HG02571 (cell line): ENCODE results near the gene TMEM238L.

Experiments used
- ATAC-seq: cut with Tn5 transposase; IDR thresholded peaks from one replicate; pipeline ENCODE4 v1.9.1; 2021; ENCODE audit warnings: mild to moderate bottlenecking, moderate library complexity; ENCODE audit not compliant: unreplicated experiment

TMEM238L gene

DNA sequence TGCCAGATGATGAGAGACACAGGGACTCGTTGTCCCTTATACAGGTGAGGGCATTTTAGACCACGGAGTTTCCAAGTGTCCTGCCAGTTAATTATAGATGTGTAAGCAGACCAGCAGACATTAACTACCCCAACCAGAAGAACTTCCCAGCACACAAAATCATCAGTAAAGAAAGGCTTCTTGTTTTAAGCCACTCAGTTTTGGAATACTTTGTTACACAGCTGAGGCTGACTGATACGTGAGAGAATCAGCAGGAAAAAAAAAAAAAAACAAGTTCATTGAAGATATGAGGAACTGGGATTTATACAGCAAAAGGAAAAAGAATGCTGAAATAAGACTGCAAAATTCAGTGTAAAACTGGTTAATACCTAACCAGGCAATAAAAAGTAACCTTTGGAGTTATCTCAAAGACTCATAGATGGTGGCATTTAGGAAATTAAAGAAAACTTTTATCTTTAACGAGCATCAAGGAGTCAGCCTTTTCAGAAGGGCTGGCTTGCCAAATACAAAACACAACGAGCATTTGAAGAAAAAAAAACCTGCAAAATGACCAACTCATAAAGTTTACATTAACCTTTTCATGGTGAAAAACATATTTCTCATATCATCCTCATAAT lies 28.1 kb downstream of the TMEM238L start:
- ATAC-seq = no peak

DNA sequence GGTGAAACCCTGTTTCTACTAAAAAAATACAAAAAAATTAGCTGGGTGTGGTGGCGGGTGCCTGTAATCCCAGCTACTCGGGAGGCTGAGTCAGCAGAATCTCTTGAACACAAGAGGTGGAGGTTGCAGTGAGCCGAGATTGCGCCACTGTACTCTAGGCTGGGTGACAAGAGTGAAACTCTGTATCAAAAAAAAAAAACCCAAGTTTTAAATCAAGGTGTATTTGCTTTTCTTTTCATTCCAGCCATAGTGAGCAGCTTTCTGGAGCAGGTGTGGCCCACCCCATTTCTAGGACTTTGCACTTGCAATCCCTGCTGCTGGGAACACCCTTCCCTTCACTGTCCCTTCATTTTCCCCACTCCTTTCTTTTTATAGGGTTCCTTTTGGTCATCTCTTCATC lies 28.8 kb downstream of the TMEM238L start:
- ATAC-seq = no peak

DNA sequence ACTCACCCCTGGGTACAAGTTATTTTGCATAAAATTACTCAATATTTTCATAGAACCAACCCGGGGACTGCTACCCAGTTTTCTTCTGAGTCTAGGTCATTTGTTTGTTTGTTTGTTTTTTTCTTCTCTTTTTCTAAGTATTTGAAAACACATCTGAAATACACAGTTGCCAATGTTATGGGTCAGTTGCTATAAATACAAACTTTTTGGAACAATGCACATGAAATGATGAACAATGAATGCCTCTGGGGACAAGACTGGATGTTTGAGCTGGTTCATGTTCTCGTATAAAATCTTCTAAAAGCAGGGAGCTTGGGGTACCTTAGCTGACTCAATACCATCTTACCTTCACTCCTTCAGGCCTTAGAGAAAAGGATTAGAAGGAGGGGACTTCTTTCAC lies 30.5 kb downstream of the TMEM238L start:
- ATAC-seq = no peak

DNA sequence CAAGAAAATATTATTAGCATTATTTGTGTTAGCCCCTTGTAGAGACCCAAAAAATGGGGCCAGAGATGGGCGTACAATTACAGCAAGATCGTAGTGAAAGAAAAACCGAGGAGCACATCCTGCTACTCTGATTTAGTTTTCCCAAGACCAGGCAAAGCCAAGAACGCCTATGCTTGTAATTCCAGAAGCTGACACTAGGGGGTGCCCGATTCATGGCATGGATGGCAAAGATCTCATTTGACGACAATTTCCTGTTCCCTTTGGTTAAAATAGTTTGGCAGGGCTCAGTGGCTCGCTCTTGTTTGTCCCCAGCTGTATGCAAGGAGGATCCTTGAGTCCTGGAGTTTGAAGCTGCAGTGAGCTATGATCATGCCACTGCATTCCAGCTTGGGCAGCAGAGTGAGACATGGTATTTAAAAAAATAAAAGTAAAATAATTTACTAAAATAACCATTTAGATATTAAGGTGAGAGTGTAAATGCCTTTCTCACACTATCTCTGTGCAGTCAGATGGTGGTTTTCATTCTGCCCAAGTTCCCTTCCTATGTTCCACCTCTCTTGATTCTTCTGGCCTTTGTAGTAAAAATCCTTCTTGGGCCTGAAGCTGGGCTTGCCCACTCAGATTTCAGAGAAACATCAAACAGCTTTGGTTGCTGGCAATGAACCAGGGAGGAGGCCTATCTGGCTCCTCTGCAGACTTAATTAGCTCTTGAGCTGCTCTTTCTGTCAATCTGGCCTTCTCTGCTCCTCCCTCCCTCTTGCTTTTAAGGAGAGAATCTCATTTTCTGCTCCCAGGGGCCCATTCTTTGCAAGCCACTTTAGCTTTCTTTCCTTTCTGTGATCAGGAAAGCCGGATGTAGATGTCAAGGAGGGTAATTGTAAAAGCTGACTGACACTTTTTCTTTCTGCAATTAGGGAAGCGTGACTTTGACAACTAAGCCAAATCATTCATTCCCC lies 31.2 kb downstream of the TMEM238L start:
- no peak for ATAC-seq

DNA sequence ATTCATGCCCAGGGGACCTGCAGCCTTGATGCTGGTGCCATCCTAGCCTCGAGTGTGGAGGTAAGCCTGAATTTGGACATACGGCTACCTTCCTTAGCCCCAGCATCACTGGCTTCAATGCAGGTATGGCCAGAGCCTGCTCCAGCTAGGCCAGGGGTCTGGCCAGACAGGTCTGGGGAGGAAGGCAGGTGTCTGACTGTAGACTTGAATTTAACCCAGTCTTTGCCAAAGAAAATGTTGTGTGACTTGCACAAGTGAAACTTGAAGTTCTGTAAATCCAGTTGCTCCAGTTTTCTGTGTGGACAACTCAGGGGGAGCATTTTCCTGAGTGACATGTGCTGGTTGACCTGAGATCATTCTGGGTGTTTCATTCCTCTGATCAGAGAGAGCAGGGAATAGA lies 32.8 kb downstream of the TMEM238L start:
- no peak for ATAC-seq

DNA sequence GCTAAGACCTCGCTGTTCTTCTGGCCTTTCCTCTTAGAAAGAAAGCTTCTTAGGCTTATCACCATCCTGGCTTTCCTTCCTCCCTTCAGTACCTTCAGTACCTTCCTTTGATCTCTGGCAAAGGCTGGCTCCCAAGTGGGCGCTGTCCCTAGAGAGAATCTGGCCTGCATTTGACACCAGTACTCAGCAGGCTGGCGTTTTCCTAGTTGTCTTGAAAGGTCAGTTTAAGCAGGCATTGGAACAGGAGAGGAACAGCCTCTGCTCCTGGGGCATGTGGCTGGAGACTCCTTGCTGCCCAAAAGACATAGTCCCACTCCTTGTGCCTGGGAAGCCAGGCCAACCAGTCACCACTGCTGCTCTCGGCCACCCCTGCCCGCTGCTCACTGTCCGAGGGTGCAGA lies 34.1 kb downstream of the TMEM238L start:
- ATAC-seq = no peak

DNA sequence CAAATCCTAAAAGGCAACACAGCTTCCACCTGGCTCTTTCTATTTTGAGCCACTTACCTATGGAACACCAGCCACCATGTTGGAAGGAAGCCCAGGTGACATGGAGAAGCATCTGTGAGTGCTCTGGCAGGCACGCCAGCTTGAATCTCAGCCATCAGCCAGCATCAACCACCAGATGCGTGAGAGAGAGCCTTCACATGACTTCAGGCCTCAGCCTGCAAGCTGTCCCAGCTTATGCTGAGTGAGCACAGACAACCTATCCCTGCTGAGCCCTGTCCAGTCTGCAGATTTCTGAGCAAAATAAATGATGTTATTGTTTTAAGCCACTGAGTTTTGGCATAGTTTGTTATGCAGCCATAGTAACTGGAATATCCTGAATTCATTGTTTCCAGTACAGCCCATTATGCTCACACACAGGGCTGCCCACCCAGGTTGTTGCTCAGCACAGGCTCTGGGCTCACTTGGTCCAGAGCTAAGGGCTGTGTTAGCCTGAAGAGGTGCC lies 35.1 kb downstream of the TMEM238L start:
- ATAC-seq = no peak

DNA sequence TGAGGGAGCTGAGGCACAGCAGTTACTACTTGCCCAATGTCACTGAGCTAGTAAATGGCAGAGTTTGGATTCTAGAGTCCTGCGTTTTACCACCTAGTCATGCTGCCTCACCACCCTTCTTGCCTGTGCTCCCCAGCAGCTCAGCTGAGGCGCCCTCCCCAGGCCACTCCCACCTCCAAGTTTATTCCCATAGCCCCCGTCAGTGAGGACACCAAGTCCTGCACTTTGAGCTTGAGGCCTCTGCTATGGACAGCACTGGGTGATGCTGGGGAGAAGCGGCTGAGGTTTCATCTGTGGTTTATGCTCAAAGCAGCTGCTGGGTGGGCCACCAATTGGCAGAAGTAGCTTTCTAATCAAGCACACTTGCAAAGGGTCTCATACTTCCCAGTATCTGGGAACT lies 36.7 kb downstream of the TMEM238L start:
- ATAC-seq = no peak

DNA sequence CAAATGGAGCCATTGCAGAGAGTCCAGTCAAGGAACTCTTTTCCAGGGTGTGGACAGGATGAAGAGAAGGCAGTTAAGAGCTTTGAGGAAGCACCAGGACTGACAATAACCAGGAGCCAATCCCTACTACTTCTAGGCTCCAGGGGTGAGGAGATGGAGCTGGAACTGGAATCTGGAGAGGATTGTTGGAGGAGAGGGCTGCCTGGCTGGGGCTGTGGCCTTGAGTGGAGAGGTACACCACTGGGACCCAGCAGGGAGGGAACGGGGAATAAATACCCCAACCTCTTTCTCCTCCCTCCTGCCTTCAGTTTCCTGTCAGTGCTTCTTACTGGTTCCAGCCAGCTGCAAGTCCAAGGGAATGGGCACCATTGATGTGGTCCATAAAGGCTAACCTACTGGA lies 41.9 kb downstream of the TMEM238L start:
- no peak for ATAC-seq

DNA sequence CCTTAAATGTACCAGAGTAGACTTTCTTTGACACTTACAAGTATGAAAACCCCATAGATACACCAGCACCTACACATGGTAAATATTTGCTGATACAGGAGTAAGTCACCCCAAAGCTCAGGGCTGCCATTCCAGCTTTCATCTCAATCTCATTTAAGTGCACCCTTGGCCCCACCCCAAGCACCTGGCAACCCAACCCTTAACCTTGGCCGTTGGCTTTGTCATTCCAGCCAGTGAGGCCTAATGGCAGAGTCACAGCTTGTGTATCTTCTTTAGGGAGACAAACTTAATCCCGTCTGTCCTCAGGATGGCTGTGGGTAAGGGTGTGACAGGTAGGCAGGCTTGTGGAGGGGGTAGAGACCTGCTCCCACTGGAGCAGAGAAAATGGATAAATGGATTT lies 42.6 kb downstream of the TMEM238L start:
- no peak for ATAC-seq

DNA sequence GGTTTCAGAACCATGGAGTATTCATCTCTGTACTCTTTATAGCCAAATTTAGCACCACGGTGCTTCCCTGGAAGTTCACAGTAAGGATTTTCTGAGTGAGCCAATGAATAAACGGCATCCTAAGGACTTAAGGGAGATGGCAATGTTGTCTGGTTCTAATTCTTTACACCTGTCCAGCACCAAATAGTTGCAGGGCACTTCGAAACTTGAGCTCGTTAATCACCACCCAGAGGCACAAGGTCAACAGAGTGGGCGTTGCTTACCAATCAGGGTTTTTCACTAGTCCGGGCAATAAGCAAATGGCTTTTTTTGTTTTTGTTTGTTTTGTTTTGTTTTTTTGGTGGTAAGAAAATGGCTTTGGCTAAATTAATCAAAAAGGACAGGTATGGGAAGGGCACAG lies 45.8 kb downstream of the TMEM238L start:
- ATAC-seq = no peak

DNA sequence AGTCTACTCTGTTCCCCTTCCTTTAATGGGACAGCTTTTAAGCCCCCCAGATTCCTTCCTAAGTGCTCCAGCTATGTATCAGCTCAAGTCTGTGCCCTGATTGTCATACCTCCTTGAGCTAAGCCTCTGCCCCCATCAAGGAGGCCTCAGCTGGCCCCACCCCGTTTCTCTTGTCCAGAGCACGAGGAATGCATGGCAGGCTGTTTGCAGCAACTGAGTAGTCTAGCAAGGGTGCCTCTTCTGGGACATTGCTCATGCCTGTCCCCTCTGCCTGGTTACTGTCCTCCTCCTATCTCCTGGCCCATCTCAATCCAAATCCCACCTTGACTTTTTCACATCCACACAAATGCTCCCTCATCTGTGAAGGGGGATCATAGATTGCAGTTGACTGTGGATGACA lies 46.3 kb downstream of the TMEM238L start:
- ATAC-seq = no peak

DNA sequence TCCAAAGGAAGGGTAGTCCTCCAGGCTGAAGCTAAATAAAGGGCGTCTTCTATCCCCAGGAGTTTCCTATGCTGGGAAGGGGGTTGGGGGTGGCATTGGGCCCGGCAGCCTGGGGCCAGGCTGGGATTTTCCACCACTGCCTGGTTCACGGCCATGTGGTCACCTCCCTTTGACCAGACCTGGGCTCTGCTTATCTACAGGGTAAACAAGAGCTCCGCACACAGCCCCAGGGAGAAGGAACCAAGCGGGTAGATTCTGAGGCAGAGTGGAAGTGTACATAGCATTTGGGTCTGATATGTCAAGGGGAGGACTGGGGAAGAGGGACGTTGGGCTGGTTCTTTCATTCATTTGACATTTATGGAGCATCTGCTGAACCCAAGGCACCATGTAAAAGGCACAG lies 46.8 kb downstream of the TMEM238L start:
- no peak for ATAC-seq

DNA sequence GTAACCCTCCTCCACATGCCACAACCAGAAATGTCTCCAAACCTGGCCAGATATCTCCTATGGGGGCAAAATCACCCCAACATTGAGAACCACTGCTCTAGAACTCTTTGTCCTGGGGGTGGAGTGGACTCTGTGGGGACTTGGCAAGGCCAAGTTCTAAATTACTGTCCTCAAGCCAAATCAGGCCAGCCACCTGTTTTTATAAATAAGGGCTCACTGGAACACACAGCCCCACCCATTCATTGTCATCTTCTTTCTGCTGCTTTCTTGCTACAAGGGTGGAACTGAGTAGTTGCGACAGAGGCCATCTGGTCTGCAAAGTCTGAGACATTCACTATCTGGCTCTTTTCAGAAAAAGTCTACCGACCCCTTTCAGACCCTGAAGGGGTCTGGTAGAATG lies 47.3 kb downstream of the TMEM238L start:
- no peak for ATAC-seq

DNA sequence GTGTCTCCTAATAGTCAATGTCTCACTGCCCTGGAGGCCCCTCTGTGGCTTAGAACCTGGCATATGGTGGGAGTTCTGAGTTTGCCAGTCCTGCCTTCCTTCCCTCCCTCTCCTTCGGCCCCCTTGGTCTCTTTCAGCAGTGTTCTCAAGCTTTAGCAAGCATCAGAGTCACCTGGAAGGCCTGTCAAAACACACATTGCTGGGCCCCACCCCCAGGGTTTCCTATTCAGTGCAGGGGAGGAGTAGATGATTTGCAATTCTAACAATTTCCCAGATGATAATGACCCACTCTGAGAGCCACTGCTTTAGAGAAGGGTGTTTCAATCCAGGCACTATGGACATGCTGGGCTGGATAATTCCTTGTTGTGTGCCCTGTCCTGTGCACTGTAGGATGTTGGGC lies 47.7 kb downstream of the TMEM238L start:
- no peak for ATAC-seq

DNA sequence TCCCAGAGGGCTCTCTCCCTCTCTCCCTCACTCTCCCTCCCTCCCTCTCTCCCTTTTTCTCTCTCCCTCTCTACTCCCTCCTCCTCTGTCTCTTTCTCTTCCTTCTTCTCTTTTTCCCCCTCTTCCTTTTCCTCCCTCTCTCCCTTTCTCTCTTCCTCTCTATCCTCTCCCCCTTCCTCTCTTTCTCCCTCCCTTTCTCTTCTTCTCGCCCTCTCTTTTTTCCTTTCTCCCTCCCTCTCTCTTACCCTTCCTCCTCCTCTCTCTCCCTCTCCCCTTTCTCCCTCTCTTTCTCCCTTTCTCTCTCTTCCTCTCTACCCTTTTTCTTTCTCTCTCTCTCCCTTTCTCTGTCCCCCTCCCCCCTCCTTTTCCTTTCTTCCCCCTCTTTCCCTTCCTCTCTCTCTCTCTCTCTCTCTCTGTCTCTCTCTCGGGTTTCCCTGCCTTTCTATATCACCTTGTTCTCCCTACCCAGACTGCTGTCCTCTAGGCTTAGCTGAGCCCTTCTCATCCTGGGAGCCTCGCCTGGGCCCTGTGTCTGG lies 48.2 kb downstream of the TMEM238L start:
- ATAC-seq = no peak

DNA sequence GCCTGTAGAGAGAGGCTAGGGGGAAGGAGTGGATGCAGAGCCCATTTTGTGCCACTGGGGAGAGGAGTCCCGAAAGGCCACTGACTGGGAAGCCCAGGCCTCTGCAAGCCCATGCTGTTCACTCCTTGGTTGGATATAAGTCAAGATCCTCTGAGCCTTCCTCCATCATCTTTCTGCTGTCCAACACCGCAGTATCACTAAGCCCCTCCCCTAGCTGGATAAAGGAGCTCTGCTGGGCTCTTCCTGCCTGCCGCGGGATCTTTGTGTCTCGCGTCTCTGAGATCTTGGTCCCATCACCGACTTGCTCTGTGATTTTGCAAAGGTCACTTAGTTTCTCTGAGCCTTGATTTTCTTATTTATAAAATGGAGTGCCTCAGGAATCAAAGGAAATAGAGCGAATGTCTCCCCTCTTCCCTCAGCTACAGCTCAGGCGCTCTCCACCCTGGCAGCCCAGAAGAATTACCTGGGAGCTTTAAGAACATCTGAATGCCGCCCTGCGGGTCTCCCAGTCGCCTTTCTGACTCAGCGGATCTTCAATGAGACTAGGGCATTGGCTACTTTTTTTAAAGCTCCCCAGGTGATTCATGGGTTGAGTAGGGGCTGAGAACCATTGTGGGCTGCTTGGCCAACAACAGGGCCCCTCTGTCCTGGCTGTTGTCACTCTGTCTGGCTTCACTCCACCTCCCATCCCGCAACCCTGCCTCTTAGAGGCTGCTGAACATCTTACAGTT lies 48.9 kb downstream of the TMEM238L start:
- no peak for ATAC-seq

DNA sequence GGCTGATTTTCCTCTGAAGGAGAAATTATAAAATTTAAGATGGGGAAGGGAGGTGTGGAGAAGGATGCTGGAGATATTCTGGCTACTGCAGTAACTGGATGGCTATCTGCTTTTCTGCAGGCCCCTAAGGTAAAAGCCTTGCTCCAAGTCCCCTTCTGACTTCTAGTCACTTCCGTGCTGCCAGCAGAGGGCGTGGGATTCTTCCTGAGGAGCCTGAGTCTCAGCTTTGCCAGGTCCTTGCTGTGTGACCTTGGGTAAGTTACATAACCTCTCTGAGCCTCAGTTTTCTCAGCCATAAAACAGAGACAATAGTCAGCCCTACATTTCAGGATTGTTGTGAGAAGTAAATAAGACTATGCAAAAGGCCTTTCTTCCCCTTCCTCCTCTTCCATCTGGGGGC lies 49.8 kb downstream of the TMEM238L start:
- ATAC-seq = no peak

DNA sequence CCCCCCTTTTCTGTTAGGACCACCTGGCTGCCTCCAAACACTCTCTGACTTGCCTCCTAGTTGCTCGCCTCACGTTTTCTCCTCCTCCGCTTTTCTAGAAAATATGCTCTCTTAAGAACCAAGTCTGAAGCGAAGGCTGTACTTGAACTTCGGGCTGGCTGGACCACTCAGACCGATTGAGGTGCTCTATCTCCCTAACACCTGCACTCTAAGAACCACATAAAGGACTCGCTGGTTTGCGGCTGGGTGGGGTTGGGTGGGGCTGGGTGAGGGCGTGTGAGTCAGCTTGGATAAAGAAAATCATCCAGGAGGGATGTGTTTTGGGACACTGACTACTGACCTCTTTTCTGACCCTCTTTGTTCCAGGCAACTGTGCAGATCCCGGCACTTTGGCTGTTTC lies 51.2 kb downstream of the TMEM238L start:
- no peak for ATAC-seq

DNA sequence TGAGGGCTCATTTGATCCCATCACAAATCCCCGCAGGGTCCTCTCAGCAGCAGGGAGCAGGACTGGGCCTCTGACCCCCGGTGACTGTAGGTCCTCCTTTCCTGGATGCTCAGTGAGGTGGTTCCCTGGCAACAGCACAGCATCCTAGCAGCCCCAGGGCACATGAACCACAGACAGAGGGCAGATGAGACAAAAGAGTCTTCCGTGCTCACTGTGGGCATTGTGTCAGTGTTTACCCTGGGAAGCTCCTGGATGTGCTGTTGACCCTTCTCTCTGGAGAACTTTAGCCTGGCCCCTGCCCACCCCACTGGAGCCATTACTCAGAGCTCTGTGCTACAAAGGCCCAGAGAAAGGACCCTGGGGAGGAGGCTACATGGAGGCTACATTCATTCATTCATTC lies 52.3 kb downstream of the TMEM238L start:
- ATAC-seq = no peak

DNA sequence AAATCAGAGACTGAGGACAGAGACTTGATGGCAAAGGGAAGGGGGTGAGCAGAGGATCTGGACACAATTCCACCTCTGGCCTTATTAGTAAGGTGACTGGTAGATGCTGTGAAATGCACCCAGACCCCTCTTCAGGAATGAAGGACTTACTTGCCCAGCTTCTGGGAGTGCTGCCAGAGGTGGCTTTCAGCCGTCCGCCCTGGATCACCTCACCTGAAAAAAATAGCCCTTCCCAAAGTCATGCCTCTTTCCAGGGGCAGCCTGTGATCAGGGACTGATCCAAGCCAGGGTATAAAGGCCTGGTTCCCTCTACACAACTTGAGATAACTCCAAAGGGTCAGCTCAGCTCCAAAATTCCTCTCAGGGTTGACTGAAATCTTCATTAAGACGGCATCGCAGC lies 53.7 kb downstream of the TMEM238L start:
- no peak for ATAC-seq
